HUES64 (cell line): Measurements from ENCODE around the gene CDKL5.

ENCODE experiments used
- H3K27ac ChIP-seq: 2 replicates; pipeline ENCODE4 v1.7.0; 2013; ENCODE audit warnings: low read depth, low read length, inconsistent platforms
- H3K27me3 ChIP-seq: 2 replicates; pipeline ENCODE4 v1.6.1; 2013; ENCODE audit warnings: mild to moderate bottlenecking, low read length; ENCODE audit not compliant: insufficient read depth
- H3K36me3 ChIP-seq: 2 replicates; pipeline ENCODE4 v1.6.1; 2013; ENCODE audit warnings: mild to moderate bottlenecking, low read length; ENCODE audit not compliant: insufficient read depth
- H3K4me1 ChIP-seq: 2 replicates; pipeline ENCODE4 v1.6.1; 2013; ENCODE audit warnings: mild to moderate bottlenecking, low read length, moderate library complexity; ENCODE audit not compliant: insufficient read depth
- H3K4me3 ChIP-seq: 2 replicates; pipeline ENCODE4 v1.5.1; 2013; ENCODE audit warnings: mild to moderate bottlenecking, low read length, moderate library complexity
- H3K9ac ChIP-seq: 2 replicates; pipeline ENCODE4 v1.6.1; 2013; ENCODE audit warnings: mild to moderate bottlenecking, low read depth, low read length
- H3K9me3 ChIP-seq: 2 replicates; pipeline ENCODE4 v1.6.1; 2013; ENCODE audit warnings: low read depth, low read length; ENCODE audit not compliant: insufficient read depth
- WGBS: fragments of 150-250, 120-280 bp; methylation state at CpG from one replicate; pipeline ENCODE4 v1.1.7; 2013; ENCODE audit warnings: missing lambda C conversion rate; 5-methylcytosine and 5-hydroxymethylcytosine counted together

The CDKL5 gene

DNA sequence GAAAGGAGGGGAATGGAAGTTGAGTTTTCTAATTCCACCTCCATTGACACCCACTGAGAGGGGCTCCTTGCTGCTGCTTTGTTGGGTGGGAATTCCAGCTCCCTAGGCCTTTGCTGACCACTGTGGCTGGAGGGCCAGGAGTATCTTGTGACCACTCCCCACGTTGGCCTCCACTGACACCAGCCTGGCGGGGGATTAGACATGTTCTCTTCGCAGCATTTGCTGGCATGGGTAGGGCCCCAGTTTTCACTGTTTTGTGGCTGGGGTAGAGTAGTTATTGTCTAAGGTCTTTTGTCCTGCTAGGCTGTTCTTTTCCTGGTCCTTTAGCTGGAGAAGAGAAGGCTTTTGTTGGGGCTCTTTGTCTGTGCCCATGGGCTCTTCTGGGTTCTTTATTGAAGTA, 116.7 kb downstream of the CDKL5 start:
- 78% methylated on average over 3 of the region's 3 CpGs for WGBS
- Histone ChIP-seq H3K9ac (no peak overlapping the region), H3K27me3 (no peaks in the 10 kb centered on the region), H3K4me3 (no peak overlapping the region), H3K36me3 (no peaks in the 10 kb centered on the region), H3K27ac (no peak overlapping the region), H3K9me3 (no peaks in the 10 kb centered on the region), H3K4me1 (no peaks in the 10 kb centered on the region; the same call in 1 of the 2 replicates)

GRCh38 chrX:18542905-18543304, 117.5 kb downstream of the CDKL5 start:
- no peak overlapping the region for H3K9ac ChIP-seq
- no peak overlapping the region for H3K27ac ChIP-seq
- no peak overlapping the region for H3K4me3 ChIP-seq
- 89% methylated on average over 6 of the region's 6 CpGs for WGBS
- no peaks in the 10 kb centered on the region; the same call in 1 of the 2 replicates for H3K4me1 ChIP-seq
- no peaks in the 10 kb centered on the region for H3K27me3 ChIP-seq
- H3K36me3 ChIP-seq, result no peaks in the 10 kb centered on the region
- H3K9me3 ChIP-seq, result no peaks in the 10 kb centered on the region

DNA sequence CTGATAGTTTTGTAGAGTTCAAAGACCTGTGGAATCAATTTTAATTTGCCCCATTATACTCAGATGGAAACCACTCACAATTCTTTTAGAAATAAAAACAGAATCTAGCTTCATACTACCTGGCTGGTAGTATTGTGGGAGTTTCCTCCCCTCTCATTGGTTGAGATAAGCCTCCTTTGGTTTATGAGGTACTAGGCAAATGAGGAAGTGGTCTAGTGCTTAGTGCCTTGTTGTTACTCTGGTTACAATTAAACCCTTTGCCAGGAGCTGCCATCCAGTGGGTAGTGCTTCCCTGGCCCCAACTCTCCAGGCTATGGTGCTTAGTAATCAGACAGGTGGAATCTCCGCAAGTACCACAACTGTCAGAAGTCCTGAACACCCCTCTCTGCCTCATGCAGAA, 118.3 kb downstream of the CDKL5 start:
- Histone ChIP-seq H3K27ac (no peak overlapping the region), H3K4me3 (no peak overlapping the region), H3K36me3 (no peaks in the 10 kb centered on the region), H3K9ac (no peak overlapping the region), H3K27me3 (no peaks in the 10 kb centered on the region), H3K9me3 (no peaks in the 10 kb centered on the region), H3K4me1 (no peaks in the 10 kb centered on the region; the same call in 1 of the 2 replicates)
- WGBS, result 100% methylated on average over 1 of the region's 1 CpG

- WGBS, result 100% methylated on average over 1 of the region's 2 CpGs
- peaks cover 12% of the 10 kb centered on the region for H3K4me1 ChIP-seq
- no peaks in the 10 kb centered on the region for H3K27me3 ChIP-seq
- H3K9me3 ChIP-seq, result no peaks in the 10 kb centered on the region
- H3K36me3 ChIP-seq, result no peaks in the 10 kb centered on the region
- no peak overlapping the region for H3K27ac ChIP-seq
- H3K4me3 ChIP-seq, result no peak overlapping the region
- H3K9ac ChIP-seq, result no peak overlapping the region
Observed at GRCh38 chrX:18545771-18546170, 120.4 kb downstream of the CDKL5 start.

DNA sequence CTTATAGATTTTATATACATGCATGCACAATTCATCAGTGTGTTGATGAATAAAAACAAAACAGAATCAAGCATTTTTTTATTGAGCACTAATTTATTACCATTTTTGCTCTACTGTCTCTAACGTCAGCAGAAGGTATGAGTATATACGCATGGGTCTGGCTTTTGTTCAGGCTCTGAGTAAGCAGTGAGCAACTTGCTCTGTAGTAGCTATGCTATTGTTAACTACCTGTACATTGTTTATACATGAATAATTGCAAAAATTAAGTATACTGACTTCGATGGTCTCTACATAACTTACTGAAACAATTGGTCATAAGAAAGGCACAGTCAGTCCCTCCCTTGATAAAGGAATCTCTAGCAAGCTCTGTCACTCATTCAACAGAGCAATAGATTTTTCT, 123.6 kb downstream of the CDKL5 start:
- no peak overlapping the region for H3K9ac ChIP-seq
- 96% methylated on average over 2 of the region's 3 CpGs for WGBS
- H3K27me3 ChIP-seq, result no peaks in the 10 kb centered on the region
- peaks cover 12% of the 10 kb centered on the region for H3K4me1 ChIP-seq
- H3K9me3 ChIP-seq, result no peaks in the 10 kb centered on the region
- H3K27ac ChIP-seq, result no peak overlapping the region
- no peaks in the 10 kb centered on the region for H3K36me3 ChIP-seq
- no peak overlapping the region for H3K4me3 ChIP-seq

DNA sequence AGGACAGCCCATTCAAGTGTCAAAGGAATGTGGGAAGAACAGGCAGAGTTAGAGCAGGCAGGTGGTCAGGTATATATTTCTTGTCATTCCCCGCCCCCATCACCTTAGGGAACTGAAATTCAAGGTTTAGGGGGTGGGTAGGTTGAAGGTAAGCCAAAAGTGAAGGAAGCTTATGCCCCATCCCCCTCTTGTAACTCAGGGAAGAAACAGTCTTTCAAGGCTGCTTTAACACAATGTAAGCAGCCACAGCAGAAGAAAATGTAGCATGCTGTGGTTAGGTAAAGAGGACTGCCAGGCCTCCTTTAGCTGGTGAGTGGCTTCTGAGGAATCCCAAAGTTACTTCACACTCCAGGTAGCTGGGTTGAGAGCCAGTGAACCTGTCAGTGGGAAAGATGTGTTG, 124.2 kb downstream of the CDKL5 start:
- no CpG with 5 or more reads among the region's 1 CpG for WGBS
- Histone ChIP-seq H3K27me3 (no peaks in the 10 kb centered on the region), H3K27ac (peak overlapping the region; percentile 13; the same call in 1 of the 2 replicates)

GRCh38 chrX:18557879-18558278, 132.5 kb downstream of the CDKL5 start:
- Histone ChIP-seq H3K9ac (no peak overlapping the region), H3K27me3 (no peaks in the 10 kb centered on the region), H3K36me3 (no peaks in the 10 kb centered on the region), H3K9me3 (no peaks in the 10 kb centered on the region), H3K27ac (no peak overlapping the region), H3K4me3 (no peak overlapping the region), H3K4me1 (no peaks in the 10 kb centered on the region)
- WGBS, result no CpG with 5 or more reads among the region's 1 CpG

More for the DNA sequence above, 124.2 kb downstream of the CDKL5 start:
- Histone ChIP-seq H3K36me3 (no peaks in the 10 kb centered on the region), H3K4me1 (peaks cover 12% of the 10 kb centered on the region), H3K9me3 (no peaks in the 10 kb centered on the region), H3K4me3 (no peak overlapping the region), H3K9ac (no peak overlapping the region)

DNA sequence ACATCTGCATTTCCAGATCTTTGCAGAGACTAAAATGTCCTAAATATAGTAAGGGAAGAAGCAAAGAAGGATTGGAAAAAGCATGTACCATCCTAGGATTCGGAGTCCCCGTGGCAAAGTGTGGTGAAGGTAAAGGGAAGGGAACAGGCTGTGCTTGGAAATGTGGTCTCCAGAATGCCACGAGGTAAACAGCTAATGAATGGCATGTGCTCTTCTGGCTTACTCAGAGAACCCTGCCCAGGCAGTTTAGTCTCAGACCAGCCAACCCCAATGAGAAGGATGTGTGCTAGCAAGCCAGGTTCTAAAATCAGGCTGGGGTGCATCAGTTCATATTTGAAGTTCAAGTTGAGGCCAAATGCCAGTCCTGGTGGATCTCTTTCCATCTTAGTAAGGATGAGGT, 133.4 kb downstream of the CDKL5 start:
- H3K4me3 ChIP-seq, result no peak overlapping the region
- no peaks in the 10 kb centered on the region for H3K4me1 ChIP-seq
- no peak overlapping the region for H3K27ac ChIP-seq
- H3K9me3 ChIP-seq, result no peaks in the 10 kb centered on the region
- H3K36me3 ChIP-seq, result no peaks in the 10 kb centered on the region
- no peak overlapping the region for H3K9ac ChIP-seq
- WGBS, result 90% methylated on average over 3 of the region's 3 CpGs
- H3K27me3 ChIP-seq, result no peaks in the 10 kb centered on the region

- 96% methylated on average over 1 of the region's 1 CpG for WGBS
- Histone ChIP-seq H3K36me3 (no peaks in the 10 kb centered on the region), H3K27ac (no peak overlapping the region), H3K27me3 (no peaks in the 10 kb centered on the region), H3K4me1 (0 out of 2 replicates have a peak, but pooled peaks cover 7% of the 10 kb centered on the region), H3K9ac (no peak overlapping the region), H3K9me3 (no peaks in the 10 kb centered on the region), H3K4me3 (no peak overlapping the region)
Observed at GRCh38 chrX:18561020-18561419, 135.6 kb downstream of the CDKL5 start.

DNA sequence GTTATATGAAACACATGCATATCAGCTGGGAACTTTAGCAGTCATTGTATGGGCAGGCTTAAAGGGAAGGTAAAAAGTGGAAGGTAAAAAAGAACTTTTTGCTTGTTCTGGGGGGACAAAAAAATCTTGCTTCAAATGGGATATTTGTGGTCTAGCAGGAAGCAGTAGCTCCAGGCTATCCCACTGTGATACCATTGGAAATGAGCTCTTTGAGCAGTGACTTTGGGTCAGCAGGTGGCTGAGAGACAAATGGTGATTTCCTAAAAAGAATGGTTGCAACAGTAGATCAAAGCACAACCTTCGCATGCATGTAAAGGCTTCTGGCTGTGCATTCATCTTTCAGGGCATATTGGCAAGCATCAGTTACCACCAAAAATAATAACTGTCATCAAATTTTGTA, 140.3 kb downstream of the CDKL5 start:
- H3K27me3 ChIP-seq, result no peaks in the 10 kb centered on the region
- 54% methylated on average over 1 of the region's 1 CpG for WGBS
- H3K9ac ChIP-seq, result no peak overlapping the region
- no peaks in the 10 kb centered on the region for H3K36me3 ChIP-seq
- H3K4me1 ChIP-seq, result 0 out of 2 replicates have a peak, but pooled peaks cover 7% of the 10 kb centered on the region
- H3K9me3 ChIP-seq, result no peaks in the 10 kb centered on the region
- H3K27ac ChIP-seq, result no peak overlapping the region; the same call in 1 of the 2 replicates
- H3K4me3 ChIP-seq, result no peak overlapping the region

- Histone ChIP-seq H3K36me3 (no peaks in the 10 kb centered on the region), H3K27me3 (no peaks in the 10 kb centered on the region), H3K4me1 (0 out of 2 replicates have a peak, but pooled peaks cover 7% of the 10 kb centered on the region), H3K27ac (no peak overlapping the region), H3K4me3 (no peak overlapping the region), H3K9me3 (no peaks in the 10 kb centered on the region), H3K9ac (no peak overlapping the region)
- WGBS, result 85% methylated on average over 3 of the region's 3 CpGs
Observed at GRCh38 chrX:18566748-18567147, 141.3 kb downstream of the CDKL5 start.

GRCh38 chrX:18573556-18573955, 148.1 kb downstream of the CDKL5 start:
- Histone ChIP-seq H3K9ac (no peak overlapping the region), H3K36me3 (peaks cover 3% of the 10 kb centered on the region; the same call in 1 of the 2 replicates), H3K4me1 (no peaks in the 10 kb centered on the region), H3K4me3 (no peak overlapping the region), H3K27ac (no peak overlapping the region), H3K9me3 (no peaks in the 10 kb centered on the region), H3K27me3 (no peaks in the 10 kb centered on the region)
- WGBS, result 84% methylated on average over 2 of the region's 3 CpGs
